DND-41 (cell line): ENCODE data around the gene ZNF493.

Source experiments
- ATAC-seq: fragments of 200-7000 bp; cut with Tn5 transposase; 3 replicates; pipeline ENCODE4 v1.9.1; 2021; ENCODE audit warnings: low read depth; ENCODE audit not compliant: insufficient read depth
- DNase-seq: peaks from one replicate; pipeline ENCODE4 v3.0.0-alpha.2; 2020
- H2AFZ ChIP-seq: 2 replicates; pipeline ENCODE4 v1.6.0; 2012; ENCODE audit warnings: low read depth, low read length
- H3K27ac ChIP-seq: 2 replicates; pipeline ENCODE4 v1.5.1; 2012; ENCODE audit warnings: low read length, inconsistent platforms
- H3K27me3 ChIP-seq: fragments of 200-600 bp; sonication (generic); 2 replicates; pipeline ENCODE4 v1.6.0; 2012; ENCODE audit warnings: low read length, mild to moderate bottlenecking, inconsistent platforms; ENCODE audit not compliant: insufficient read depth, poor library complexity
- H3K36me3 ChIP-seq: 2 replicates; pipeline ENCODE4 v1.5.1; 2012; ENCODE audit warnings: low read length, inconsistent platforms; ENCODE audit not compliant: insufficient read depth
- H3K4me1 ChIP-seq: 2 replicates; pipeline ENCODE4 v1.5.1; 2012; ENCODE audit warnings: mild to moderate bottlenecking, low read length; ENCODE audit not compliant: insufficient read depth
- H3K4me2 ChIP-seq: 2 replicates; pipeline ENCODE4 v1.6.0; 2012; ENCODE audit warnings: mild to moderate bottlenecking, moderate library complexity, low read length, inconsistent platforms; ENCODE audit not compliant: insufficient read depth
- H3K4me3 ChIP-seq, 2 experiments: fragments of 200-600 bp in 1 of 2; shearing (Covaris generic) in 1 of 2; 2 replicates each; pipeline ENCODE4 v1.5.1; 2012 to 2016; ENCODE audit warnings: inconsistent platforms in 2 of 2, low read length in 2 of 2, mild to moderate bottlenecking in 2 of 2, low read depth in 1 of 2, moderate library complexity in 1 of 2
- H3K79me2 ChIP-seq: 2 replicates; pipeline ENCODE4 v1.6.0; 2012; ENCODE audit warnings: low read length, inconsistent platforms; ENCODE audit not compliant: insufficient read depth
- H3K9ac ChIP-seq: 2 replicates; pipeline ENCODE4 v1.6.0; 2012; ENCODE audit warnings: low read depth, mild to moderate bottlenecking, inconsistent platforms, low read length, moderate library complexity
- H3K9me3 ChIP-seq: 2 replicates; pipeline ENCODE4 v1.5.1; 2012; ENCODE audit warnings: low read length, moderate library complexity, mild to moderate bottlenecking, inconsistent platforms; ENCODE audit not compliant: insufficient read depth, severe bottlenecking
- H4K20me1 ChIP-seq: 2 replicates; pipeline ENCODE4 v1.6.0; 2012; ENCODE audit warnings: low read length; ENCODE audit not compliant: insufficient read depth
- CTCF ChIP-seq: IDR thresholded peaks from 2 replicates; pipeline ENCODE4 v1.5.1; 2012; ENCODE audit warnings: borderline replicate concordance, low read length, moderate library complexity, mild to moderate bottlenecking; ENCODE audit not compliant: poor library complexity, severe bottlenecking; ENCODE audit errors: extremely low read depth
- EZH2 ChIP-seq: IDR thresholded peaks from 3 replicates; pipeline ENCODE4 v1.6.1; 2012; ENCODE audit warnings: borderline replicate concordance, low read depth, mild to moderate bottlenecking, moderate library complexity, low read length, inconsistent platforms; ENCODE audit not compliant: severe bottlenecking

Gene ZNF493

GRCh38 chr19:21398851-21399250, 1.9 kb downstream of the ZNF493 start:
- H4K20me1 ChIP-seq: peaks cover 8% of the 10 kb centered on the region; the same call in 1 of the 2 replicates
- peaks cover 67% of the 10 kb centered on the region for H3K79me2 ChIP-seq
- peak overlapping the region; percentile 80 for H3K4me2 ChIP-seq
- peaks cover 2% of the 10 kb centered on the region for H3K9me3 ChIP-seq
- peak overlapping the region in 1 of 2 experiments; percentile 94; a peak in 2 of 4 replicates for H3K4me3 ChIP-seq
- no peaks in the 10 kb centered on the region for H3K27me3 ChIP-seq
- H2AFZ ChIP-seq: no peak overlapping the region
- H3K36me3 ChIP-seq: peaks cover 51% of the 10 kb centered on the region
- H3K9ac ChIP-seq: no peak overlapping the region
- no peak for ATAC-seq
- peaks cover 41% of the 10 kb centered on the region for H3K4me1 ChIP-seq
- H3K27ac ChIP-seq: no peak overlapping the region
- no peak for TF ChIP-seq EZH2
- no peak for TF ChIP-seq CTCF
- no peak for DNase-seq

GRCh38 chr19:21402303-21402985, 5.5 kb downstream of the ZNF493 start:
- H3K9ac ChIP-seq: no peak overlapping the region
- DNase-seq (no peak), ATAC-seq (no peak)
- H3K4me3 ChIP-seq: no peak overlapping the region
- TF ChIP-seq EZH2 (no peak), CTCF (no peak)
- no peak overlapping the region for H3K27ac ChIP-seq
- no peak overlapping the region for H2AFZ ChIP-seq
- peaks cover 8% of the 10 kb centered on the region; the same call in 1 of the 2 replicates for H4K20me1 ChIP-seq
- peaks cover 31% of the 10 kb centered on the region for H3K4me1 ChIP-seq
- peaks cover 84% of the 10 kb centered on the region for H3K36me3 ChIP-seq
- H3K79me2 ChIP-seq: peaks cover 87% of the 10 kb centered on the region
- H3K9me3 ChIP-seq: peaks cover 2% of the 10 kb centered on the region
- no peaks in the 10 kb centered on the region for H3K27me3 ChIP-seq
- H3K4me2 ChIP-seq: no peak overlapping the region

GRCh38 chr19:21410166-21410565, 13.2 kb downstream of the ZNF493 start:
- Histone ChIP-seq H3K4me3 (no peak overlapping the region), H3K27ac (no peak overlapping the region), H3K4me1 (no peaks in the 10 kb centered on the region), H3K36me3 (peaks cover 92% of the 10 kb centered on the region), H3K9me3 (peaks cover 17% of the 10 kb centered on the region), H3K79me2 (peaks cover 24% of the 10 kb centered on the region), H4K20me1 (no peaks in the 10 kb centered on the region), H3K9ac (no peak overlapping the region), H3K27me3 (no peaks in the 10 kb centered on the region), H3K4me2 (no peak overlapping the region), H2AFZ (no peak overlapping the region)
- no peak for DNase-seq
- no peak for ATAC-seq
- TF ChIP-seq CTCF (no peak), EZH2 (no peak)

GRCh38 chr19:21422244-21422643, 25.3 kb downstream of the ZNF493 start:
- no peak overlapping the region; a peak in 1 of 4 replicates for H3K4me3 ChIP-seq
- peaks cover 53% of the 10 kb centered on the region for H3K36me3 ChIP-seq
- no peaks in the 10 kb centered on the region for H4K20me1 ChIP-seq
- peaks cover 73% of the 10 kb centered on the region for H3K9me3 ChIP-seq
- no peak overlapping the region for H3K9ac ChIP-seq
- no peak for TF ChIP-seq EZH2
- TF ChIP-seq CTCF: no peak
- no peak overlapping the region for H3K27ac ChIP-seq
- no peaks in the 10 kb centered on the region for H3K79me2 ChIP-seq
- no peak overlapping the region for H2AFZ ChIP-seq
- ATAC-seq (no peak), DNase-seq (no peak)
- no peaks in the 10 kb centered on the region for H3K4me1 ChIP-seq
- no peaks in the 10 kb centered on the region for H3K27me3 ChIP-seq
- no peak overlapping the region for H3K4me2 ChIP-seq
